Rectal smooth muscle tissue (tissue), 1 donor: Measurements from ENCODE around the gene TMEM19.

ENCODE experiments used
- H3K27ac ChIP-seq: one replicate; pipeline ENCODE4 v1.7.0; 2013; ENCODE audit warnings: low read depth, low read length, inconsistent platforms
- H3K27me3 ChIP-seq: one replicate; pipeline ENCODE4 v1.7.0; 2013; ENCODE audit warnings: low read length; ENCODE audit not compliant: control insufficient read depth, insufficient read depth
- H3K36me3 ChIP-seq: one replicate; pipeline ENCODE4 v1.7.0; 2013; ENCODE audit warnings: low read length; ENCODE audit not compliant: control insufficient read depth, insufficient read depth
- H3K4me1 ChIP-seq: one replicate; pipeline ENCODE4 v1.7.0; 2013; ENCODE audit warnings: low read length; ENCODE audit not compliant: control insufficient read depth, insufficient read depth
- H3K4me3 ChIP-seq: one replicate; pipeline ENCODE4 v1.7.0; 2013; ENCODE audit warnings: low read length
- H3K9ac ChIP-seq: one replicate; pipeline ENCODE4 v1.7.0; 2013; ENCODE audit warnings: low read length

The TMEM19 gene

DNA sequence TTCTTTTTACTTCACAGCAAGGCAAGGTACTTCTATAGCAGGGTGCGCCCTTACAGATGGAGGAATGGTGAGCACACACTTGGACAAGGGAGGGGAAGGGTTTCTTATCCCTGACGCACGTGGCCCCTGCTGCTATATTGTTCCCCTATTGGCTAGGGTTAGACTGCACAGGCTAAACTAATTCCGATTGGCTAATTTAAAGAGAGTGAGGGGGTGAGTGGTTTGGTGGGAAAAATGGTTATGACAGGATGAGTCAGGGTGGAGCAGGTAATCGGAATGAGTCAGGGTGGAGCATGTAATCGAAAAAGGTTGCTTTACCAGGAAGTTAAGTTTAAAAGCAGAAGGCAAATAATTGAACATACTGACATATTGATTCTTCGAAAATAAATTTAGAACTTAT lies 45.1 kb downstream of the TMEM19 start:
- no peaks in the 10 kb centered on the region for H3K4me1 ChIP-seq
- no peak overlapping the region for H3K4me3 ChIP-seq
- H3K9ac ChIP-seq = no peak overlapping the region
- no peaks in the 10 kb centered on the region for H3K27me3 ChIP-seq
- no peaks in the 10 kb centered on the region for H3K36me3 ChIP-seq
- H3K27ac ChIP-seq = no peak overlapping the region

DNA sequence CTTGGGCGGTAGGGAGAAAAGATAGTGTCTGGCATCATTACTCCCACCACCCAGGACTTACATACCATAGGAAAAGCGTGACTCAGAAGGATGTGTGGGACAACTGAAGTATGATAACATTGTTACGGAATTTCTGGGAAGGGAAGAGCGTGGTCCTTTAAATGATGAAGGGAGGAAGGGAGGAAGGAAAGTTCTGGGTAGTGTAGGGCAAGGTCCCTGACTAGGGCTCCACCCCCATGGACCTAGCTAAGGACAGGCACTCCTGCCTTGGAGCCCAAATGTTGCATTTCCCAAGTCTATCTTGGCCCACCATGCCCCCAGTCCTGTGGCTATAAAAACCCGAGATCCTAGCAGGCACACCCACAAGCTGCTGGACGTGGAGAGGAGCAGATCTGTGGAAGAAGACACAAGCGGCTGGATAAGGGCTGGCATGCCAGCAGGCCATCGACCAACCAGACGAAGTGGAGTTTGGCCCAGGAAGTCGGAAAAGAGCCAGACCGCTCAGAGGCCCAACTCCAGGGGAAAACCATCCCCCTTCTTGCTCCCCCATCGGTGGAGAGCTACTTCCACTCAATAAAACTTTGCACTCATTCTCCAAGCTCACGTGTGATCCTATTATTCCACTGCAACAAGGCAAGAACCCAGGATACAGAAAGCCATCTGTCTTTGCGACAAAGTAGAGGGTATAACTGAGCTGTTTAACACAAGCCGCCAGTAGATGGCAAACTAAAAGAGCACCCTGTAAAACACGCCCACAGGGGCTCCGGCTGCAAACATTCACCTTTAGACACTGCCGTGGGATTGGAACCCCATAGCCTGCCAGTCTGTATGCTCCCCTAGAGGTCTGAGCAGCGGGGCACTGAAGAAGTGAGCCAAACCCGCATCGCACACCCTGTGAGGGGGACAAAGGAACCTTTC lies 45.8 kb downstream of the TMEM19 start:
- Histone ChIP-seq H3K36me3 (no peaks in the 10 kb centered on the region), H3K27ac (no peak overlapping the region), H3K4me1 (no peaks in the 10 kb centered on the region), H3K27me3 (no peaks in the 10 kb centered on the region), H3K4me3 (no peak overlapping the region), H3K9ac (no peak overlapping the region)

DNA sequence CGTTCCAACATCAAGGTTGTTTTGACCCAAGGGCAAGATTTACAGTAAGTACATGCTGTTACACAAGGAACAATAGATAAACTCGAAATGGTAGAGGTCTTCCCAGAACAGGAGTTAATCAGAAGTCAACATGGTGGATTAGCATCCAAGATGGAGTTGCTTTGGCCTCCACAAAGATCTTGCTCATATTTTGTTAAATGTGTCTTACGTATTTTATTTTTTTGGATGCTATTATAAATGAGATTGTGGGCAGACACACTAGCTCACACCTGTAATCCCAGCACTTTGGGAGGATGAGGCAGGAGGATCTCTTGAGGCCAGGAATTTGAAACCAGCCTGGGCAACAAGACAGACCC lies 46.5 kb downstream of the TMEM19 start:
- Histone ChIP-seq H3K36me3 (no peaks in the 10 kb centered on the region), H3K4me1 (no peaks in the 10 kb centered on the region), H3K9ac (no peak overlapping the region), H3K27me3 (no peaks in the 10 kb centered on the region), H3K4me3 (no peak overlapping the region), H3K27ac (no peak overlapping the region)

DNA sequence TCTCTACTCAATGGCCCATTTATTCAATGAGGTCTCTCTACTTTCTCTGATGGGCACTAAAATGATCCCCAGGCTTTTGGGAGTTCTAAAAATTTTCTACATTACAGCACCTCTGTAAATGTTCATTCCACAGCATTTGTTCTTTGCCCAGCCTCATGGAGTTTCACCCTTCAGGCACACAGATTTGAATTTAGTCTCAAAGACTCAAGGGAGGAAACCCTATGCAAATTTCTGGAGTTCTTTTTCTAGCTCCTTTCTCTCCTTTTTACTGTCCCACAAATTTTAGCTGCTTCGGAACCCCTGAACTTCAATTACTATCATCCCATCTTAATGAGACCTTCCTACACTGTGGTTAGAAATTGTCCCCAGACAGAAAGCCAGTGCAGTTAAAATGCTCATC lies 51.3 kb downstream of the TMEM19 start:
- Histone ChIP-seq H3K27me3 (no peaks in the 10 kb centered on the region), H3K36me3 (no peaks in the 10 kb centered on the region), H3K9ac (no peak overlapping the region), H3K4me3 (no peak overlapping the region), H3K27ac (no peak overlapping the region), H3K4me1 (no peaks in the 10 kb centered on the region)

DNA sequence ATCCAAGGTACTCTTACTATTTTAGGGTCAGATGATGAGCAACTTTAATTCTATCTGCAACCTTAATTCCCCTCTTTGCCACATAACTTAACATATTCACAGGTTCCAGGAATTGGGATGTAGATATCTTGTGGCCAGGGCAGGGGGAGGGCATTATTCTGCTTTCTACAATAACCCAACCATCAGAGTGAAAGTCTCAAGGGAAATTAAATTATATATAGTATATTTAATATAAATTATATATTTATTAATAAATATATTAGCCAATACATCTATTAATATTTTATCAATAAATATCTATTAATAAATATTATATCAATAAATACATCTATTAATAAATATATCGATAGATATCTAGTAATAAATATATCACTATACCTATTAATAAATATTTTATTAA lies 57.1 kb downstream of the TMEM19 start:
- Histone ChIP-seq H3K36me3 (no peaks in the 10 kb centered on the region), H3K27me3 (no peaks in the 10 kb centered on the region), H3K4me3 (no peak overlapping the region), H3K9ac (no peak overlapping the region), H3K4me1 (no peaks in the 10 kb centered on the region), H3K27ac (no peak overlapping the region)

DNA sequence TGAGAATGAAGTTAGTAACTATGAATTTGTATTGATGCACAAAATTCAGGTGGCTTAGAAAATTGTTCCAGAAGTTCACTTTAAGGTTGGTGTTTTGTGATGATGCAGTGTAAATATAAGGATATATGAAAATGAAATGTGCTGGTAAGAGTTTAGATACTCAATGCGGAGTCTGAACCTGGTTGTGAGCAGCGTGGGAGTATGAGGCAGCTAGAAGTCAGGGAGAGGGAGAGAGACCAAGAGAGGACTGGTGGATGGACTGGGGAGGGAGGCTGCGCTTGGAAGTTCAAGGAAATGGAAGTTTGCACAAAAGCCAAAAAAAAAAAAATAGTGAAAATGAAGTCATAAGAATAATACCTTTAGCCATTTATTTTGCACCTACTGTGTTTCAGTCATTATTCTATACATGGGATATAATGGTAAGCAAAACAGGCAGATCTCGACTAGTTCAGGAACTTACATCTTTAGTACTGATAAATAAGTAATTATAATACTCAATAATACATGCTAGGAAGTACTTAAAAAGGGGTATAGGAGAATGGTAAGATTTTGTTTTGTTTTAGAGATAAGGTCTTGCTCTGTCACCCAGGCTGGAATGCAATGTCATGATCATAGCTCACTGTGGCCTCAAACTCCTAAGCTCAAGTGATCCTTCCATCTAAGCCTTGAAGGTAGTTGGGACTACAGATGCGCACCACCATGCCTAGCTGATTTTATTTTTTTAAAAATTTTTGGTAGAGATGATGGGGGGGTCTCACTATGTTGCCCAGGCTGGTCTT lies 58.8 kb downstream of the TMEM19 start:
- H3K4me3 ChIP-seq = no peak overlapping the region
- H3K27me3 ChIP-seq = no peaks in the 10 kb centered on the region
- no peaks in the 10 kb centered on the region for H3K36me3 ChIP-seq
- no peaks in the 10 kb centered on the region for H3K4me1 ChIP-seq
- H3K9ac ChIP-seq = no peak overlapping the region
- H3K27ac ChIP-seq = no peak overlapping the region

DNA sequence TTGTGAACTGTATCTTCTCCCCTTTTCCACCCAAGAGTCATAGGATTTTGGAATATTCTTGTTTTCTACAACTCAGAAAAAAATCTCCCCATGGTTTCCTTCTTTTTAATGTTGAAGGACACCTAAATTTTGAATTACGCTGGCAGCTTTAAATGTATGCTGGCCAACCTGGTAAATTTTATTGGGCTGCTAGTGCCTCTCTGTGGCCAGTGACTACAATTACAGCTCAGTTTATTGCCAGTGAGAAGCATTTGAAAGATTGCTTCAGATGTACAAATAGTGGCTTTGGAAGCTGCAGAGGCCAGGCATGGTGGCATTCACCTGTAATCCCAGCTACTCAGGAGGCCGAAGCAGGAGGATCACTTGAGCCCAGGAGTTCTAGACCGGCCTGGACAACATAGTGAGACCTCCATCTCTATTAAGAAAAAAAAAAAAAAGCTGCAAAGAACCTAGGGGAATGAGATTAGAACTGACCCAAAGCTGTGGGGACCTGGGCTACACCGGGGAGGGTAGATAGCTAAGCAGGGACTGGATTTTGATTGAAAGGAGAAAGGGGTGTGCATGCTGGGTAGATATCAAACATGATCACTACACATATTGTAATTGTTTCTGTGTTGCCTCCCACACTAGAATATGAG lies 61.2 kb downstream of the TMEM19 start:
- H3K4me3 ChIP-seq = no peak overlapping the region
- H3K4me1 ChIP-seq = no peaks in the 10 kb centered on the region
- H3K36me3 ChIP-seq = no peaks in the 10 kb centered on the region
- H3K27me3 ChIP-seq = no peaks in the 10 kb centered on the region
- H3K27ac ChIP-seq = no peak overlapping the region
- H3K9ac ChIP-seq = no peak overlapping the region

DNA sequence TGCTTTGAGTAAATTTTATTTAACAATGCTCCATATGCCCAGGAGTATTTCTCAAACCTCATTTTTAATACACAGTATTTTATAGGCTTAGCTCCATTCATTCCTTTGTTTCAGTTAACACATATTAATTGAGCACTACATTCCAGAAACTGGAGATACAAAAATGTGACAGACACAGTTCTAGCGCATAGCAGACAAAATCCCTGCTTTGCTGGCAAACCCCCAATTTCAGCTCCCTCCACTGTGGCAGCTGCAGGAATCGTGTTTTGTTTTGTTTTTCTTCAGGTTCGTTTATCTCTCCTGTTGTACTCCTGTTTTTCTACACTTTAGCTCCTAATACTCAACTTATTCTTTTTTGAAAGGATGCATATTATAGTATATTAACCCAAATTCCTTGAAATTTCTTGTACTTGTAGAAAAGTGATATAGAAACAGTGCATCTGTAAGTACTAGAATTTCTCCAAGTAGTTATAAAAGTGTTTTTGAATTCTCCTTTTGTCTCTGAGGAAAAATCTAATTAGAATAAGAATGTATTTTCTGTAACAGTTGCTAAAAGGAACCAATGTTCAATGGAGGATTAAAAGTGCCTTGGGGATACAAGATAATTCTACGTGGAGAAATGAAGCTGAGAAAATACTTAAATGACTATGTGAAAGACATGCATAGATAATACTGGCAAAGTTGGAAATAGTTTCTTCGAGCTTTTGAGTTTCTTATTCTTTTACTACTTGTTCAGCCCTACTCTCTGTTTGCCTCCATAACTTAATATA lies 62.4 kb downstream of the TMEM19 start:
- no peak overlapping the region for H3K27ac ChIP-seq
- no peaks in the 10 kb centered on the region for H3K36me3 ChIP-seq
- H3K9ac ChIP-seq = no peak overlapping the region
- H3K4me3 ChIP-seq = no peak overlapping the region
- H3K27me3 ChIP-seq = no peaks in the 10 kb centered on the region
- no peaks in the 10 kb centered on the region for H3K4me1 ChIP-seq

DNA sequence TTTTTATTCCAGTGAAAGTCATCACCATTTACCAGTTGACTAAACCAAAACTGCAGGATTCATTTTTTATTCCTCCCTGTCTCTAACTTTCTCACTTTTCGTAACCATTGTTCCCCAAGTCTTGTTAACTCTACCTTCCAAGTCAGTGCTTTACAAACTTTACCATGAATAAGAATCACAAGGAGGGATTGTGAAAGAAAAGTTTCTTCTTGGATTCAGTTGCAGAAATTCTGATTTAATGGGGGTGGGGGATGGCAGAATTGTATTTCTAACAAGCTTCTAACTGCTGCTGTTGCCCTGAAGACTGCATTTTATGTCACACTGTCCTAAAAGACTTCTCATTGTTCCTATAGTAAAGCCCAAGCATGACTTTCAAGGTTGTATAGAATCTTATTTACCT lies 63.8 kb downstream of the TMEM19 start:
- no peak overlapping the region for H3K4me3 ChIP-seq
- H3K4me1 ChIP-seq = peaks cover 5% of the 10 kb centered on the region
- no peaks in the 10 kb centered on the region for H3K36me3 ChIP-seq
- H3K27me3 ChIP-seq = no peaks in the 10 kb centered on the region
- no peak overlapping the region for H3K27ac ChIP-seq
- no peak overlapping the region for H3K9ac ChIP-seq

DNA sequence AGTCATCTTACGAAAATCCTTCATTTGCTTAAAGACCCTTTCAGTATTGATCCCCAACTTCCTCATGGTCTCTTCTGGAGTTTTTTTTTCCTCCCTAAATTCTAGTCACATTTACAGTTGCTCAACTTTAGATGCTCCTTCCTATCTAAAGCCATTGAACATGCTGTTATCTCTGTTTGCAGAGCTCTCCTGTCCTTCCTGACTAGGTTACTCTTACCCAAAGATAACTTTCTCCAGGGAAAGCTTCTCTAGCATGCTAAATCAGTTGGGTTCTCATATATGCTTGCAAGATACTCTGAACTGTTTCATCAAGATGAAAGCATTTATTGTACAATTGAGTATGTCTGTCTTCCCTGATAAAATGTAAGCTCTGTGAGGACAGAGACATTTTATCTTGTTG lies 67.0 kb downstream of the TMEM19 start:
- Histone ChIP-seq H3K4me3 (no peak overlapping the region), H3K4me1 (peaks cover 10% of the 10 kb centered on the region), H3K27ac (no peak overlapping the region), H3K36me3 (no peaks in the 10 kb centered on the region), H3K27me3 (no peaks in the 10 kb centered on the region), H3K9ac (no peak overlapping the region)
